ENCODE measurements around the gene UNCX. TPM values are rescaled to one million over a fixed set of nuclear protein-coding genes. Genes with fewer than 3 reads are reported as not detected.
A peak's percentile ranks its signal among the peaks of the same experiment; 100 is the strongest.
"Not testable (repeated sequence)": the region's sequence is repeated elsewhere in the genome, so short reads cannot be mapped to it uniquely, and the experiment has no call there.

Gene UNCX
- polyA plus RNA-seq, 3 donors: 9.3 to 14.9 (median 12.6) TPM

DNA sequence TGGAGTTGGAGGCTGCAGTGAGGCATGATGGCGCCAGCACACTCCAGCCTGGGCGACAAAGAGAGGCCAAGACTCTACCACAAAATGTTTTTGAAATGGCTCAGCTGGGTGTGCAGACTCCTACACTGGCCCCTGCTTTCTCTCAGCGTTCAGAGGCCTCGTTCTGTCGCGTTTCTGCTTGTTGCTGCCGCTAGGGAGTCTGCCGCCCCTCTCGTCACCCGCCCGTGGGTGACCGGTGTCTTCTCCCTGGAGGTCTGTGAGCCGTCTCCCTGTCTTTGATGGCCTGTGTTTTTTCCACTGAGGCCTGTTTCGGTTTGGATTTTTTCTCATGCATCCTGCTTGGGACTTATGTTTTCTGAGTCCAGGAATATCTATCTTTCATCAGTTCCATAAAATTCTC is 23.6 kb upstream of the UNCX start:
- DNase-seq (ENCODE audit: extremely low read depth in 1 of 11, low read depth in 9 of 11, low spot score in 4 of 11): no peak

DNA sequence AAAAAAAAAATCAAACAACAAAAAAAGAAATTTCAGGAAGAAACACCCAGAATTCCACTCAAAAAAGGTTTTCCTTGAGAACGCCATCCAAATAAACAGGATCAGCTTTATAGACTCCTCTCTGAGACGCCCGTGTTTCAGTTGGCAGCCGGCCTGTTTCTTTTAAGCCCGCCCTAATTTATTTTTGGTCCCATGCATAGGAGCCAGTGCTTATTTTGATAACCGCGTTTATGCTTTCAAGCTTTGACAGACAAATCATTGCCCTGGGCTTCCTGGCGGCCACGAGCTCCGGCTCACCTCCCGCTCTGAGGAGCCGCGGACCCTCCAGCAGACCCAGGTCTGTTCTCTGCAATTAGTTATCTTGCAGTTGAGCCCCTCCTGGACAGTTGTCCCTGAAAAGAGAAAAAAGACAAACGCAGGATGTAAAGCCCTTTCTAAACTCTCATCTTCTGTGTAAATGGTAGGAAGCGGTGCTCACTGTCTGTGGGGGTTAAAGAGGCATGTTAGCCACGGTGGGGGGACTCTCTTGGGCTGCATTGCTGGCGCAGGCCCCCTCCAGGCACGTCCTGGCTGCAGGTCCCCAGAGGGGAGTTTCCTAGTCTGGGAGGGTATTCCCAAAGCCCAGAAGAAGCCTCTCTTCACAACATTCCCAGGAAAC is 22.2 kb upstream of the UNCX start:
- no peak for DNase-seq (ENCODE audit: extremely low read depth in 1 of 11, low read depth in 9 of 11, low spot score in 4 of 11)

DNA sequence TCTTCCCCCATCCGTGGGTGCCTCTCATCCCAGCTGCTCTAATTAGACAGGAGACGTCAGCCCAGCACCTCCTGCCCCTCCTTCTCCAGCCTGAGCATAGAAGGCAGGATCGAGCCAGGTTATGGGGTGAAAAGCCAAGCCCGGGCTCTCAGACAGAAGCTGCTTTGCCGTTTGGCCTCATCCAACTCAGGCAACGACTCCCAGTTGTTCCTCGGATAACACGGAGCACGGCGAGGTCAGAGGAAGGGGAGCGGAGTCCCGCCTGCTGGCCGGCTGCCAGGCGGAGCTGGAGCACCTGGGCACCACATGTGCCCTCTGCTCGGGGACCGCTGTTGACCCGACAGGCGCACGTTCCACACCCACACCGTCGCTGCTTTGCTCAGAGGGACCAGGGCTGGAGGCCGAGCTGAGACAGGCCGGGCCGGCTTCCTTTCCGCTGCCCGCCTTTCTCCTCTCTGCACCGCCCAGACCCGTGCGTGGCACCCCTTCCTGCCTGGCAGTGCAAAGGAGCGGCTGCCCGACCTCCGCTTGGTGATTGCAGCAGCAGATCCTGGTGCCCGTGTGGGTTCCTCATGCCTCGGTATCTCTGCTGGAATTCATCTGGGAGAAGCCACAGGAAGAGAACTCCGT is 21.6 kb upstream of the UNCX start:
- DNase-seq (ENCODE audit: extremely low read depth in 1 of 11, low read depth in 9 of 11, low spot score in 4 of 11): no peak

DNA sequence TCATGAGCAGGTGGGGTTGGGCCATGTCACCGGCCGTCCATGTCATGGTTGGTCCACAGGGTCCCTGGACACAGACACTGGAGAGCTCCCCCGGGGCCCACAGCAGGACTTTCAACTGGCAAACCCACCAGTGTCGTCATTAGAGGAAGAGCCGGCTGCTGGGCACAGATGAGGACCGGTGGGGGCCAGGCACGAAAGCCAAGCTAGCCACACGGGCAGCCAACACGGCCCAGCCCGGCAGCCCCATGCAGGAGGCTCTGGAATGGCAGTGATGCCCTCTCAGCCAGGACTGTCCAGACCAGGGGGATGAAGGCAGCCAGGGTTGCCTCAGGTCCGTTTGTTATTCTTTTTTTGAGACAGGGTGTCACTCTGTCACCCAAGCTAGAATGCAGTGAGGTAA is 21.1 kb upstream of the UNCX start:
- DNase-seq (ENCODE audit: extremely low read depth in 1 of 11, low read depth in 9 of 11, low spot score in 4 of 11): no peak

- DNase-seq (ENCODE audit: extremely low read depth in 1 of 11, low read depth in 9 of 11, low spot score in 4 of 11): not testable (repeated sequence)
Observed at GRCh38 chr7:1212025-1212424, 20.6 kb upstream of the UNCX start.

GRCh38 chr7:1214516-1214915 is 18.2 kb upstream of the UNCX start:
- no peak for DNase-seq (ENCODE audit: extremely low read depth in 1 of 11, low read depth in 9 of 11, low spot score in 4 of 11)

GRCh38 chr7:1218541-1219165 is 14.0 kb upstream of the UNCX start:
- no peak for DNase-seq (ENCODE audit: extremely low read depth in 1 of 11, low read depth in 9 of 11, low spot score in 4 of 11)

- DNase-seq (ENCODE audit: extremely low read depth in 1 of 11, low read depth in 9 of 11, low spot score in 4 of 11): no peak
Observed at GRCh38 chr7:1219498-1219897, 13.2 kb upstream of the UNCX start.

DNA sequence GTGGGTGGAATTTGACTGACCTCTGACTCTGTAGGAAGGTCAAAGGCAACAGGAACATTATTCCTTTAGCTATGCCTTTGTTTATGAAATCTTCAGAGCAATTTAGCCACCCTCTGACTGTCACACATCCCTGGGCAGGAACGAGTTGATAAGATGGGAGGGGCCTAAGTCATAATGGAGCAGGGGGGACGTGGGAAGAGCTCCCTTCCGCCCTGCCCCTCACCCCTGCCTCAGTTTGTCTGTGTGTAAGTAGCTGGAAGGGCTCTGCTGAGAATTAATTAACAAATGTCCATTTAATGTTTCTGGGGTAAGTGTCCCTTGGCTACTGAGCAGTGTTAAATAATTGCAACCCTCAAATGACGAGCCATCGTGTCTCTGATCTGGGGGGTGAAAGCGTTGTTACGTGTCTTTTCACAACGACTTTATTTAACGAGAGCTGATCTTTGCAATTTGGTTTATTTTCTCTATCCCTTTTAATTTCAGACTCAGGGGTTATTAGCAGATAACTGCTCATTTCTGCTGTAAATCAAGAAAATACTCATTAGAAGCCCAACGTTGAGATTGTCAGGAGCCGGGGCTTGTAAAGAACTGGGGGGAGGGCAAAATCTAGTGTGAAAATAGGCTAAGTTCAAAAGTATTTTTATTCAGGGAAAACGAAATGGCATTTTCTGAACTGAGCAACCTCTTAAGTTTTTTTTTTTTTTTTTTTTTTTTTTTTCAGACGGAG is 12.5 kb upstream of the UNCX start:
- no peak for DNase-seq (ENCODE audit: extremely low read depth in 1 of 11, low read depth in 9 of 11, low spot score in 4 of 11)

- no peak for DNase-seq (ENCODE audit: extremely low read depth in 1 of 11, low read depth in 9 of 11, low spot score in 4 of 11)
Observed at GRCh38 chr7:1220977-1221745, 11.5 kb upstream of the UNCX start.

DNA sequence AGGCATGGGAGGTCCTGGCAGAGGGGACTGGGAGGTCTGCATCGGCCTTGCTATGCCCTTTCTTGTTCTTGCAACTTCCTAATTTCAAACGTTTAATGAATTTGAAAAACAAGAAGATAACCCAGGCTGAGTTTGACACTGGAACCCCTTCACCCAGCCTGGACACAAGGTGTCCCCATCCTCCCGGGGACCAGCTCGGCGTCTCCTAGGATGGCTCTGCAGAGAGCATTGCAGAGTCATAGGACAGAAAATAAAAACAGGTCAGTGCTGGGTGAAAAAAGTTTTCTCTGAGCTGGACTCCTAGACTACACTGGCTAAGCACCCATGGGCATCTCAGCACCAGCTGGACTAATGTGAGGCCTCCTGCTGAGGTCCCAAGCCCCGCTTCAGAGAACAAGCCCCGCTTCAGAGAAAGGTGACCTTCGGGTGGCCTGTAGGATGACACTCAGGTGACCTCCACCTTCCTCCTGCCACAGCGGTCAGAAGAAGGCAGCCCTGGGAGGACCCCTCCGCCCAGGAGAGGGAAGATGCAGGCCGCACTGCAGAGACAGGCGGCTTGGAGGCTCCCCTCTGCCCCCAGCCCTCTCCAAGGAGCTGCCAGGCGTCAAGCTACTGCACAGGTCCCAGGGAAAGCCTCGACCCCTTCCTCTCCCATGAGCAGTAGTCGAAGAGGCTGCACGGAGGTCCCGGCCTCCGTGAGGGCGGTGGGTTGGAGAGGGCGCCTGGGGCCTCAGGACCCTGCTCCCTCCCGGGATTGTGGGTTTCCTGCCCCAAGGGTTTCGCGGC is 9.3 kb upstream of the UNCX start:
- DNase-seq (ENCODE audit: extremely low read depth in 1 of 11, low read depth in 9 of 11, low spot score in 4 of 11): peak in 2 of 11 donors; percentile 13

GRCh38 chr7:1224086-1224716 is 8.5 kb upstream of the UNCX start:
- peak in 2 of 11 donors; percentile 46 to 48 for DNase-seq (ENCODE audit: extremely low read depth in 1 of 11, low read depth in 9 of 11, low spot score in 4 of 11)

- DNase-seq (ENCODE audit: extremely low read depth in 1 of 11, low read depth in 9 of 11, low spot score in 4 of 11): no peak
Observed at GRCh38 chr7:1225030-1225429, 7.6 kb upstream of the UNCX start.

DNA sequence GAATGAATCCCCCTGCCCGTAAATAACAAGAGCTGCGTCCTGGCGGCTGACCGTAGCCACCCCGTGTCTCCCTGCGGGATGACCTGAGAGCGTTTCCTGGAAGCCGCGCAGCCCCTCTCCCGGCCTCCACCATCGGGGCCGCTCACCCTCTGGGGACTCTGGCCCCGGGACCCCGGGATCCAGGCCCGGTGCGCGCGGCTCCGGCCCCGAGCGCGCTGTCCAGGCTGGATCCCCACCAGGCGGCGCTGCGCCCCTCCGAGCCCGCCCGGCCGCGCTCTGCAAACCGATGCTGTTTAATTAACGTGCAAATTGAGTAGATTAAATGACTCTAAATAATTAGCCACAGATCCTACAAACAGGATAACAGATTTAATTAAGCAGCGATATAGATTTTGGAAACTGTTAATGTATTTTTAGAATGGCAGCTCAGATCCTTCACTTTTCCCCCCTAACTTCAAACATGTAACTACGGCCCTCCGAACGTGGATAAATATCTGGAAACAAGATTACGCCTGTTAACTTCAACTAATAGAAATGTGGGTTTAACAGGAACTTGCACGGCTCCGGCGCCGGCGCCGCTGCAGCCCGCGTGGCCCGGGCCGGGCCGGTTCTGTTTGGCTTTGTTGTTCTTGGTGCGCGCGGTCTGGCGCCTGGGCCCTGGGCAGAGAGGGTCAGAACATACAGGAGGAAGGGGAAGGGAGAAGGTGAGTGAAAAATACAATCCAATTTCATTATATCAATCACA is 7.1 kb upstream of the UNCX start:
- DNase-seq (ENCODE audit: extremely low read depth in 1 of 11, low read depth in 9 of 11, low spot score in 4 of 11): peak in 2 of 11 donors; percentile 29

DNA sequence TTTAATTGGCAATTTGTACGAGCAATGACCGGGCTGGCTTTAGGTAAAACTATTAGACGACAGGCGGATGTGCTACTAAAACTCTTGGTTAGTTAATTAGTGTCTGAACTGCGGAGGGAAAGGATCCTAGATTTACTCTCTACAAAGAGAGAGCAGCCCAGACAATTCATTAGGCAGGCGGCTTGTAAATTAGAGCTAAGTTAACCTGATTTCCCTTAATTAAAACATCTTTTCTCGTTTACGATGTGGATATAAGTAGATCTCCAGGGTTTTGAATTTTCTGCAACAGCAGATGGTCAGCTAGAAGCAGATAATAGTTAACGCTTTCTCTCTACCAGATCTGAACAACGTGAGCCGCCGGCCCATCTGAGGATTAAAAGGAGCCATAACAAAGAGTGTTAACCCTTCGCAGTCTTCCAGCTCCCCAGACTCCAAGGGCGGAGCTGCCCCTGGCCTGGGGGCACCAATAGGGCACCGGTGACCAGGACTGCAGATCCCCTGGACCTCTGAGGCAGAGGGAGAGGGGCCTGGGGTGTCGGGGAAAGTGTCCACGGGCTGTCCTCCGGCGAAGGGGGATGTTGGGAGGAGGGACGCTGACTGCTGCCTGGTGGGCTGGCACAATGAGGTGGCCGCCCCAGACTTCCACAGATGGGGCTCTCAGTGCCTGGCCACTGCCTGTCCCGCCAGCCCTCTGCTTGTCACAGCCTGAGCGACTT is 6.3 kb upstream of the UNCX start:
- no peak for DNase-seq (ENCODE audit: extremely low read depth in 1 of 11, low read depth in 9 of 11, low spot score in 4 of 11)

DNA sequence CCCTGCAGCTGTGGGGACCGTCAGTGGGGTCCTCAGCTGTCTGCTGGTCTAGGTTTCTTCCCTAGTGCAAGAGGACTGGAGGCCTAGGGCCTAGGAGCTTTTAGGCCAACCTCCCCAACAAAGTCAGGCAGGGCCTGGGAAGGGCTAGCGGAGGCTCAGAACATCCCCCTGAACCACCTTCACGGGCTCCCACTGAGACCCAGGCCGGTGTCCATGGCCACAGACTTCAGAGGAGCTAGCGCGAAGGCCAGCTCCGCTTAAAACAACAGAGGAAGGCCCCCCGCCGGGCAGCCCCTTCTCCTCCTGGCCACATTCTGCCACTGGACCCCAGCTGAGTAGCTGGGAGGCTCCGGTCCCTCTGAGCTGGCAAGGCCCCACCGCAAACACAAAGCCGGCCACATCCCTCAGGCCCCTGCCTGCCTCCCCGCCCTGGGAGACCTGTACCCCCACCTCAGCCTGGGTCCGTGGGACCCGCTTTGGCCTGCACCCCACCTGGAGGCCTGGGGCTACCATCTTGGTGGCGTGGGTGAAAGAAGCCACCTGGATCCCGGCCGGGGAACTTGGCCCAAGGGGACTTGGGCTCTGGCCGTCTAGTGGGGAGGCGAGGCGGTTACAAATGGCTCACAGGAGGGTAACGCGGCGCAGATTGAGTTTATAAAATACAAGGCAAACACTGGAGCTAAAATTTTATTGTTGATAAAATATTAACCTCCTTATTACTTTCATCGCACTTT is 5.4 kb upstream of the UNCX start:
- DNase-seq (ENCODE audit: extremely low read depth in 1 of 11, low read depth in 9 of 11, low spot score in 4 of 11): no peak
